ENCODE data around the gene PTPRU. TPM values are rescaled to one million over a fixed set of nuclear protein-coding genes. Genes with fewer than 3 reads are reported as not detected.
"Not testable (repeated sequence)": the region's sequence is repeated elsewhere in the genome, so short reads cannot be mapped to it uniquely, and the experiment has no call there.

PTPRU gene
- total RNA-seq, 1 donor from 2014 or later: 23.6 TPM

- DNase-seq: not testable (repeated sequence)
Measured at GRCh38 chr1:29222260-29222659, 14.1 kb upstream of the PTPRU start.

GRCh38 chr1:29222686-29223085 is 13.6 kb upstream of the PTPRU start:
- no peak for DNase-seq

GRCh38 chr1:29223521-29223920 is 12.8 kb upstream of the PTPRU start:
- DNase-seq: no peak

GRCh38 chr1:29224356-29224837 is 11.9 kb upstream of the PTPRU start:
- DNase-seq: no peak

- no peak for DNase-seq
Measured at GRCh38 chr1:29225361-29225760, 11.0 kb upstream of the PTPRU start.

GRCh38 chr1:29227511-29227910 is 8.8 kb upstream of the PTPRU start:
- no peak for DNase-seq

- no peak for DNase-seq
Measured at GRCh38 chr1:29230204-29230552, 6.1 kb upstream of the PTPRU start.

GRCh38 chr1:29230553-29231378 is 5.6 kb upstream of the PTPRU start, which contains the start of gene MECR:
TSS of gene MECR (minus strand) at chr1:29230934. CDS start at chr1:29230906, 28 bp downstream.
- peak; percentile 89 for DNase-seq

- DNase-seq: no peak
Measured at GRCh38 chr1:29232387-29232786, 3.9 kb upstream of the PTPRU start.

GRCh38 chr1:29233693-29234092 is 2.6 kb upstream of the PTPRU start:
- no peak for DNase-seq

- no peak for DNase-seq
Measured at GRCh38 chr1:29234471-29234870, 1.9 kb upstream of the PTPRU start.

- DNase-seq: not testable (repeated sequence)
Measured at GRCh38 chr1:29234881-29235280, 1.4 kb upstream of the PTPRU start.

GRCh38 chr1:29236712-29237128 is 398 bp downstream of the PTPRU start:
- no peak for DNase-seq

GRCh38 chr1:29237129-29237821 is 953 bp downstream of the PTPRU start:
- no peak for DNase-seq

- no peak for DNase-seq
Measured at GRCh38 chr1:29237852-29238619, 1.7 kb downstream of the PTPRU start.

- DNase-seq: no peak
Measured at GRCh38 chr1:29238620-29239002, 2.3 kb downstream of the PTPRU start.

GRCh38 chr1:29239142-29239541 is 2.8 kb downstream of the PTPRU start:
- DNase-seq: no peak

GRCh38 chr1:29240400-29240837 is 4.1 kb downstream of the PTPRU start:
- no peak for DNase-seq

GRCh38 chr1:29240986-29241385 is 4.7 kb downstream of the PTPRU start:
- DNase-seq: no peak

- no peak for DNase-seq
Measured at GRCh38 chr1:29243023-29243870, 6.9 kb downstream of the PTPRU start.

- no peak for DNase-seq
Measured at GRCh38 chr1:29243871-29244200, 7.5 kb downstream of the PTPRU start.

- no peak for DNase-seq
Measured at GRCh38 chr1:29245261-29245660, 8.9 kb downstream of the PTPRU start.

All from occipital lobe (tissue), 2 donors.